T47D (cell line): ENCODE results near the gene TMEM198.

Experiments
- DNase-seq, 2 experiments: peaks; one replicate each; pipeline versions ENCODE4 v3.0.0 to v3.0.0-alpha.2; 2011 to 2012; ENCODE audit warnings: low read depth in 1 of 2, low spot score in 1 of 2
- JUND ChIP-seq: IDR thresholded peaks from 2 replicates; pipeline ENCODE4 v1.6.1; 2012; ENCODE audit warnings: low read depth
- in situ Hi-C: cut with HindIII; loops from 2 replicates; pipeline ENCODE4 v1.10.0; 2016; ENCODE audit warnings: low sequenced_read_pairs, low pct_unique_long_range_greater_than_20kb

The TMEM198 gene

GRCh38 chr2:219502618-219503017 lies 41.2 kb upstream of the TMEM198 start:
- TF ChIP-seq JUND = no peak
- in situ Hi-C loops = no loop called here
- DNase-seq = no peak

DNA sequence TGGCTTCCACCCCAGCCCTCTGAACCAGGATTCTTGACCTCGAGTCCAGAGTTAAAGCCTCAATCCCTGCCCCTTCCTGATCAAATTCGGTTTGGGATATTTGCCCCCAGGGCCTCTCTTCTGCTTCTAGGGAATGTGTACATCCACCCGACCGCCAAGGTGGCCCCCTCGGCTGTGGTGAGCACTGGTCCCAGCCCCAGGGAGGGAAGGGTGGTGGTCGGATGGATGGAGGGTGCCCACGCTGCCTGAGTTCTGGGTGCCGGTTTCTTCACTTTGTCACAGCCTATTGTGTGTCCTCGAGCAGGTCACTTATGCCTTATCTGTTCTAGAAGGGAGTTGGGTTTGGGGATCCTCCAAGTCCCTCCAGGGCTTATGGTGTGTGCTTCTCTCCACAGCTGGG lies 38.2 kb upstream of the TMEM198 start:
- TF ChIP-seq JUND = no peak
- in situ Hi-C loops = no loop called here
- DNase-seq = no peak

DNA sequence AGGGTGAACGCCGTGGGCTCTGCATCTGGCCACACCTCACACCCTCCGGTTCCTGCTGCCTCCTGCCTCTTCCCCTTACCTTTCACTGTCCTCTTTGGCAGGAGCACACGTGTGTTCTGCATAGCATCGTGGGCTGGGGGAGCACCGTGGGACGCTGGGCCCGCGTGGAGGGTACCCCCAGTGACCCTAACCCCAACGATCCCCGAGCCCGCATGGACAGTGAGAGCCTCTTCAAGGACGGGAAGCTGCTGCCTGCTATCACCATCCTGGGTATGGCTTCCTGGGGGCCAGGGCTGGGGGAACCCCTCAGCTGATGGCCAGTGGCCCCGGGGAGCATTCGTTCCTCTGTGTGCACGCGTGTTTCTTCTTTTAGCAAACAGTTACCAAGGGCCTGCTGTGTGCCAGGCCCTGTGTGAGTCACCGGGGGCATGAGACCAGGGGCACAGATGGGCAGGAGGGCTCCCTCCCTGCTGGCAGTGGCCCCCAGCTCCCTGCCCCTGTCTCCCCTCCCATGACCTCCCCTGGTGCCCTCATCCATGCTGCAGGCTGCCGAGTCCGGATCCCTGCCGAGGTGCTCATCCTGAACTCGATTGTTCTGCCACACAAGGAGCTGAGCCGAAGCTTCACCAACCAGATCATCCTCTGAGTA lies 37.6 kb upstream of the TMEM198 start:
- TF ChIP-seq JUND = no peak
- in situ Hi-C loops = no loop called here
- no peak for DNase-seq

DNA sequence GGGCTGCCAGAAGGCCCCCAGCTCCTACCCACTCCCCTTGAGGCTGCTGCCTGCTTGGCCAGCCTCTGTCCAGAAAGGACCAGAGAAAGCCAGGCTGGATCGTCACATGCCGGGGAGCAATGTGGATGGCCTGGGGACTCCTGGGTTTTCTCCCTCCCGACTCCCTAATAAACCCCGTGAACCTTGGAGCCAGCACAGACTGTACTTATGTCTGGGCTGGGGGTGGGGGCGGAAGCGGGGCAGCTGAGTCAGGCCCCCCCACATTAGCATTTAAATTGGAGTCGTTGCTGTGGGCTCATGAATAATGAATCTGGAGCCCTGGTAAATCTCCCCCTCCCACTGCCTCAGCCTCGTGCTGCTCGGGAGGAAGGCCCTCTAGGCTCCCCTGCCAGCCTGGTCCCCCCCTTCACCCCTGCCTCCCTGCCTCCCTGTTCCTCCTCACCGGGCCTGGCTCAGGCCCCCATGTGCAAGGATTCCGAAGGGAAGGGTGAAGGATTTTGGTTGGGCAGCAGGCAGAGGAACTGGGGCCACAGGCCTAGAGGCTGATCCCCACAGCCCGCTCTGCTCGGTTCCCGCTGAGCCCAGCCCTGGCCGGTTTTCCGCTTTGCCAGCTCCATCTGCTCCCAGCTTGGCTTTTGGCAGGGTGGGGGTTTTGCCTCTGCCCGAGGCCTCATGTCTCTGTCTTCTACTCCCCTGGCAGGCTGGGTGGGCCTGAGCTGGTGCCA lies 36.9 kb upstream of the TMEM198 start:
- no peak for DNase-seq
- TF ChIP-seq JUND = no peak
- in situ Hi-C loops = no loop called here

- TF ChIP-seq JUND = no peak
- no peak for DNase-seq
- in situ Hi-C loops = no loop called here
These were observed 36.0 kb upstream of the TMEM198 start for GRCh38 chr2:219507581-219508443.

DNA sequence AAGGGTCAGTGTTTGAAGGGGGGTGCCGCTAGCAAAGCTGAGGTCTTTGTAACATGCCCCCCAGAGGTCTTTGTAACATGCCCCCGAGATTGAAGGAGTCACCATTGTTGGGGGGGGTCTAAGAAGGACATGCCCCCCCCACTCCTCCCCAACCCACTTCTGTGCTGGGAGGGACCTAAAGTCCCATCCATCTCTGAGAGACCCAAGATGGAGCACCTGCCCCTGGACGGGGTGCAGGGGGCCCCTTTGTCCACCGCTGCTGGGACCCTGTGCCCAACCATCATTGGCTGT lies 35.4 kb upstream of the TMEM198 start:
- no peak for TF ChIP-seq JUND
- in situ Hi-C loops = no loop called here
- no peak for DNase-seq

DNA sequence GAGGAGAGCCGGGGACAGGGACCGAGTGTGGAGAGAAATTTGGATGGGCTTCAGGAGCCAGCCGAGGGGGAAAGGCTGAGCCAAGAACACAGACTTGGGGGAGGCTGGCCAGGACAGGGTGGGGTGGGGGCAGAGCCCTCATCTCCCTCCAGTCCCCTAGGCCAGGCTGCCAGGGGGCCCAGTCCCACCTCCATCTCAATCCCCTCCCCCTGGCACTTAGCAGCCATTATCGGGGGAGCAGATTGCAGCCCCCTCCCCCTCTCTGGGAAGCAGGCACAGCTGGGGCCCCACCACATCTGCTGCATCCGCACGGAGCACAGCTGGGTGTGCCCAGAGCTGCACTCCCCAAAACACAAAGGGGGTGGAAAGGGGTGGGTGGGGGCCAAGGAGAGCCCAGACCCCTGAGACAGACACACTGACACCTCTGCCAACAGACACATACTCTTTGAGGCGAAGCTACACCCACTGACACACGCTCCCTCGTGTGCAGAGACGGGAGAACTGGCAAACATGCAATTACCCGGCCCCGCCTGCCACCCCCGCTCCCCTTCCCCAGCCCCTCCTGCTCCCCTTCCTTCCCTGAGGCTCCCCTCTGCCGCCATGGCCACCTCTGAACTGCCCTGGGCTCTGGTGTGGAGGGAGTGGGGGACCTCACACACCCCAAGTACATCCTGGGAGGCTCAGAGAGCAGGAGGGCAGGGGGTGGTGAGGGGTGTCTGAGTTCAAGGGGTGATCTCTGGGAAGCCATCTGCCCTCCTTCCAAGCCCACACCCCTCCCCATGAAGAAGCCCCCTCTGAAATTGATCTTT lies 34.7 kb upstream of the TMEM198 start:
- in situ Hi-C loops = no loop called here
- no peak for DNase-seq
- no peak for TF ChIP-seq JUND

GRCh38 chr2:219509780-219510511 lies 33.9 kb upstream of the TMEM198 start:
- TF ChIP-seq JUND = no peak
- in situ Hi-C loops = no loop called here
- peak; percentile 38 to 50 for DNase-seq

GRCh38 chr2:219510512-219511135 lies 33.2 kb upstream of the TMEM198 start:
- no peak for DNase-seq
- in situ Hi-C loops = no loop called here
- TF ChIP-seq JUND = no peak

- DNase-seq = no peak
- no peak for TF ChIP-seq JUND
- in situ Hi-C loops = no loop called here
These were observed 32.1 kb upstream of the TMEM198 start for GRCh38 chr2:219511547-219512325.
